ENCODE measurements around the gene SLC1A4.
"Not testable (repeated sequence)": the region's sequence is repeated elsewhere in the genome, so short reads cannot be mapped to it uniquely, and the experiment has no call there.

The SLC1A4 gene

GRCh38 chr2:64995041-64995440, 5.8 kb downstream of the SLC1A4 start:
- H3K27ac ChIP-seq: no peak overlapping the region
- TF ChIP-seq ZFX (IDR thresholded peaks at IDR 0.05; ENCODE audit: borderline replicate concordance): no peak
- TF ChIP-seq CTCF (IDR thresholded peaks at IDR 0.05): no peak

- no peak overlapping the region for H3K27ac ChIP-seq
- TF ChIP-seq ZFX (IDR thresholded peaks at IDR 0.05; ENCODE audit: borderline replicate concordance) (no peak), CTCF (IDR thresholded peaks at IDR 0.05) (no peak)
Observed at GRCh38 chr2:64996871-64997307, 7.7 kb downstream of the SLC1A4 start.

GRCh38 chr2:64998658-64999061, 9.5 kb downstream of the SLC1A4 start:
- TF ChIP-seq ZFX (IDR thresholded peaks at IDR 0.05; ENCODE audit: borderline replicate concordance): no peak
- no peak for TF ChIP-seq CTCF (IDR thresholded peaks at IDR 0.05)
- H3K27ac ChIP-seq: no peak overlapping the region

- H3K27ac ChIP-seq: no peak overlapping the region
- no peak for TF ChIP-seq CTCF (IDR thresholded peaks at IDR 0.05)
- TF ChIP-seq ZFX (IDR thresholded peaks at IDR 0.05; ENCODE audit: borderline replicate concordance): no peak
Observed at GRCh38 chr2:64999754-65000153, 10.6 kb downstream of the SLC1A4 start.

GRCh38 chr2:65000644-65001043, 11.4 kb downstream of the SLC1A4 start:
- no peak for TF ChIP-seq ZFX (IDR thresholded peaks at IDR 0.05; ENCODE audit: borderline replicate concordance)
- TF ChIP-seq CTCF (IDR thresholded peaks at IDR 0.05): no peak
- no peak overlapping the region for H3K27ac ChIP-seq

GRCh38 chr2:65003037-65003436, 13.8 kb downstream of the SLC1A4 start:
- H3K27ac ChIP-seq: no peak overlapping the region
- TF ChIP-seq CTCF (IDR thresholded peaks at IDR 0.05): no peak

GRCh38 chr2:65004232-65004631, 15.0 kb downstream of the SLC1A4 start:
- not testable (repeated sequence) for H3K27ac ChIP-seq

GRCh38 chr2:65013776-65014175, 24.6 kb downstream of the SLC1A4 start:
- TF ChIP-seq ZFX (IDR thresholded peaks at IDR 0.05; ENCODE audit: borderline replicate concordance) (no peak), CTCF (IDR thresholded peaks at IDR 0.05) (no peak)
- H3K27ac ChIP-seq: no peak overlapping the region
